ENCODE data around the gene COL6A2. TPM values are rescaled to one million over a fixed set of nuclear protein-coding genes. Genes with fewer than 3 reads are reported as not detected.

Gene COL6A2
- total RNA-seq, 1 donor from 2014 or later = 2.0 TPM

GRCh38 chr21:46154155-46154954 is 56.4 kb downstream of the COL6A2 start:
- Mint-ChIP-seq H3K27ac (no peak overlapping the region), H3K9me3 (no peaks in the 10 kb centered on the region), H3K36me3 (ENCODE audit: low read depth) (no peaks in the 10 kb centered on the region), H3K27me3 (no peaks in the 10 kb centered on the region), H3K4me1 (no peaks in the 10 kb centered on the region), H3K4me3 (no peak overlapping the region)
- intact Hi-C loops (cut with micrococcal nuclease) = no loop called here
- no peak for DNase-seq

GRCh38 chr21:46154955-46155513 is 57.1 kb downstream of the COL6A2 start:
- DNase-seq = no peak
- H3K9me3 Mint-ChIP-seq = no peaks in the 10 kb centered on the region
- no peak overlapping the region for H3K27ac Mint-ChIP-seq
- H3K4me1 Mint-ChIP-seq = no peaks in the 10 kb centered on the region
- intact Hi-C loops (cut with micrococcal nuclease) = no loop called here
- H3K36me3 Mint-ChIP-seq (ENCODE audit: low read depth) = no peaks in the 10 kb centered on the region
- no peaks in the 10 kb centered on the region for H3K27me3 Mint-ChIP-seq
- no peak overlapping the region for H3K4me3 Mint-ChIP-seq

- H3K9me3 Mint-ChIP-seq = no peaks in the 10 kb centered on the region
- H3K27me3 Mint-ChIP-seq = no peaks in the 10 kb centered on the region
- no peaks in the 10 kb centered on the region for H3K4me1 Mint-ChIP-seq
- no peaks in the 10 kb centered on the region for H3K36me3 Mint-ChIP-seq (ENCODE audit: low read depth)
- no peak for DNase-seq
- intact Hi-C loops (cut with micrococcal nuclease) = no loop called here
- H3K4me3 Mint-ChIP-seq = no peak within 1 kb of the TSS
- H3K27ac Mint-ChIP-seq = no peak within 1 kb of the TSS
Measured at GRCh38 chr21:46155514-46156377, 57.8 kb downstream of the COL6A2 start, which contains the start of gene FTCD. FTCD (minus strand) TSS chr21:46155579; CDS start chr21:46155523, 56 bp downstream.

- H3K9me3 Mint-ChIP-seq = no peaks in the 10 kb centered on the region
- no peaks in the 10 kb centered on the region for H3K4me1 Mint-ChIP-seq
- intact Hi-C loops (cut with micrococcal nuclease) = no loop called here
- no peaks in the 10 kb centered on the region for H3K36me3 Mint-ChIP-seq (ENCODE audit: low read depth)
- no peak overlapping the region for H3K27ac Mint-ChIP-seq
- H3K27me3 Mint-ChIP-seq = no peaks in the 10 kb centered on the region
- H3K4me3 Mint-ChIP-seq = no peak overlapping the region
- DNase-seq = no peak
Measured at GRCh38 chr21:46156378-46156645, 58.4 kb downstream of the COL6A2 start.

- no peak overlapping the region for H3K27ac Mint-ChIP-seq
- no peaks in the 10 kb centered on the region for H3K36me3 Mint-ChIP-seq (ENCODE audit: low read depth)
- H3K4me1 Mint-ChIP-seq = no peaks in the 10 kb centered on the region
- intact Hi-C loops (cut with micrococcal nuclease) = no loop called here
- H3K27me3 Mint-ChIP-seq = no peaks in the 10 kb centered on the region
- H3K9me3 Mint-ChIP-seq = no peaks in the 10 kb centered on the region
- no peak for DNase-seq
- no peak overlapping the region for H3K4me3 Mint-ChIP-seq
Measured at GRCh38 chr21:46156678-46157077, 58.8 kb downstream of the COL6A2 start.

- Mint-ChIP-seq H3K27me3 (no peaks in the 10 kb centered on the region), H3K9me3 (no peaks in the 10 kb centered on the region), H3K27ac (no peak overlapping the region), H3K36me3 (ENCODE audit: low read depth) (peaks cover 1% of the 10 kb centered on the region), H3K4me1 (no peaks in the 10 kb centered on the region), H3K4me3 (no peak overlapping the region)
- DNase-seq = no peak
- intact Hi-C loops (cut with micrococcal nuclease) = no loop called here
Measured at GRCh38 chr21:46157396-46157986, 59.6 kb downstream of the COL6A2 start.

GRCh38 chr21:46157987-46158451 is 60.1 kb downstream of the COL6A2 start:
- Mint-ChIP-seq H3K27me3 (no peaks in the 10 kb centered on the region), H3K9me3 (no peaks in the 10 kb centered on the region), H3K4me3 (no peak overlapping the region), H3K27ac (no peak overlapping the region), H3K36me3 (ENCODE audit: low read depth) (peaks cover 6% of the 10 kb centered on the region), H3K4me1 (no peaks in the 10 kb centered on the region)
- intact Hi-C loops (cut with micrococcal nuclease) = no loop called here
- no peak for DNase-seq

GRCh38 chr21:46158666-46159300 is 60.9 kb downstream of the COL6A2 start:
- DNase-seq = no peak
- no peak overlapping the region for H3K4me3 Mint-ChIP-seq
- H3K27me3 Mint-ChIP-seq = no peaks in the 10 kb centered on the region
- no peaks in the 10 kb centered on the region for H3K4me1 Mint-ChIP-seq
- intact Hi-C loops (cut with micrococcal nuclease) = no loop called here
- no peak overlapping the region for H3K27ac Mint-ChIP-seq
- no peaks in the 10 kb centered on the region for H3K9me3 Mint-ChIP-seq
- peaks cover 8% of the 10 kb centered on the region for H3K36me3 Mint-ChIP-seq (ENCODE audit: low read depth)

GRCh38 chr21:46159390-46159789 is 61.5 kb downstream of the COL6A2 start:
- Mint-ChIP-seq H3K4me1 (no peaks in the 10 kb centered on the region), H3K4me3 (no peak overlapping the region), H3K27ac (no peak overlapping the region), H3K9me3 (no peaks in the 10 kb centered on the region), H3K27me3 (no peaks in the 10 kb centered on the region), H3K36me3 (ENCODE audit: low read depth) (peaks cover 8% of the 10 kb centered on the region)
- intact Hi-C loops (cut with micrococcal nuclease) = no loop called here
- DNase-seq = no peak

GRCh38 chr21:46159841-46160656 is 62.1 kb downstream of the COL6A2 start:
- Mint-ChIP-seq H3K4me3 (no peak overlapping the region), H3K9me3 (no peaks in the 10 kb centered on the region), H3K4me1 (no peaks in the 10 kb centered on the region), H3K36me3 (ENCODE audit: low read depth) (peaks cover 8% of the 10 kb centered on the region), H3K27ac (no peak overlapping the region), H3K27me3 (no peaks in the 10 kb centered on the region)
- DNase-seq = peak; percentile 48
- intact Hi-C loops (cut with micrococcal nuclease) = no loop called here

- Mint-ChIP-seq H3K4me1 (no peaks in the 10 kb centered on the region), H3K36me3 (ENCODE audit: low read depth) (peaks cover 8% of the 10 kb centered on the region), H3K27me3 (no peaks in the 10 kb centered on the region), H3K4me3 (no peak overlapping the region), H3K9me3 (no peaks in the 10 kb centered on the region), H3K27ac (no peak overlapping the region)
- intact Hi-C loops (cut with micrococcal nuclease) = no loop called here
- no peak for DNase-seq
Measured at GRCh38 chr21:46160657-46160906, 62.7 kb downstream of the COL6A2 start.

- Mint-ChIP-seq H3K36me3 (ENCODE audit: low read depth) (peaks cover 8% of the 10 kb centered on the region), H3K4me1 (no peaks in the 10 kb centered on the region), H3K27ac (no peak overlapping the region), H3K4me3 (no peak overlapping the region), H3K9me3 (no peaks in the 10 kb centered on the region), H3K27me3 (peaks cover 2% of the 10 kb centered on the region)
- DNase-seq = no peak
- intact Hi-C loops (cut with micrococcal nuclease) = no loop called here
Measured at GRCh38 chr21:46160907-46161632, 63.2 kb downstream of the COL6A2 start.

Measured in activated CD4-positive, alpha-beta T cell treated with anti-CD3 and anti-CD28 coated beads, Interleukin-2, amount 10 ng/mL, durations not matched to agents 24 days and 14 days (primary cell).